CD14-positive monocyte (primary cell): ENCODE results near the gene DHRS12. TPM values are rescaled to one million over a fixed set of nuclear protein-coding genes. Genes with fewer than 3 reads are reported as not detected.

Experiments used
- DNase-seq, 3 donors: peaks; one replicate each; pipeline ENCODE4 v3.0.0-alpha.2; 2011 to 2022
- H2AFZ ChIP-seq: 2 replicates; pipeline ENCODE4 v1.6.0; 2012; ENCODE audit warnings: mild to moderate bottlenecking, low read depth, low read length, inconsistent platforms; ENCODE audit not compliant: insufficient read depth, poor library complexity, severe bottlenecking
- H3K27ac ChIP-seq, 2 donors: 1 replicate in 1 of 2; 2 replicates in 1 of 2; pipeline ENCODE4 v1.5.1; 2012 to 2013; ENCODE audit warnings: low read length in 2 of 2, control low read depth in 1 of 2, inconsistent platforms in 1 of 2, low read depth in 1 of 2, mild to moderate bottlenecking in 1 of 2
- H3K27me3 ChIP-seq, 2 donors: one replicate each; pipeline versions ENCODE4 v1.6.0 to v1.6.1; 2011 to 2013; ENCODE audit warnings: low read length in 2 of 2; ENCODE audit not compliant: control insufficient read depth in 2 of 2, insufficient read depth in 2 of 2
- H3K36me3 ChIP-seq, 2 donors: replicated peaks in 1 of 2; 1 replicate in 1 of 2; 2 replicates in 1 of 2; pipeline versions ENCODE4 v1.5.1 to v1.6.1; 2012 to 2013; ENCODE audit warnings: low read length in 2 of 2, control low read depth in 1 of 2, inconsistent platforms in 1 of 2, mild to moderate bottlenecking in 1 of 2; ENCODE audit not compliant: insufficient read depth in 2 of 2, control insufficient read depth in 1 of 2
- H3K4me1 ChIP-seq, 2 donors: 1 replicate in 1 of 2; 2 replicates in 1 of 2; pipeline versions ENCODE4 v1.5.1 to v1.6.1; 2012 to 2013; ENCODE audit warnings: low read length in 2 of 2, control low read depth in 1 of 2, inconsistent platforms in 1 of 2, mild to moderate bottlenecking in 1 of 2, moderate library complexity in 1 of 2; ENCODE audit not compliant: insufficient read depth in 2 of 2, control insufficient read depth in 1 of 2
- H3K4me2 ChIP-seq: replicated peaks from 2 replicates; pipeline ENCODE3; 2012; ENCODE audit warnings: low read length, moderate library complexity, mild to moderate bottlenecking; ENCODE audit not compliant: poor library complexity, severe bottlenecking; ENCODE audit errors: extremely low read depth
- H3K4me3 ChIP-seq, 3 experiments: fragments of 200-600 bp in 1 of 3; sonication (generic) in 1 of 3; replicated peaks in 1 of 3; 1 replicate in 2 of 3; 2 replicates in 1 of 3; pipeline ENCODE4 v1.5.1; 2011 to 2013; ENCODE audit warnings: low read length in 3 of 3, mild to moderate bottlenecking in 3 of 3, control low read depth in 2 of 3, low read depth in 2 of 3, inconsistent platforms in 1 of 3, moderate library complexity in 1 of 3
- H3K79me2 ChIP-seq: 2 replicates; pipeline ENCODE4 v1.6.0; 2012; ENCODE audit warnings: mild to moderate bottlenecking, control low read depth, inconsistent platforms, low read length, moderate library complexity; ENCODE audit not compliant: insufficient read depth
- H3K9ac ChIP-seq: 2 replicates; pipeline ENCODE4 v1.6.0; 2017; ENCODE audit warnings: low read length, mild to moderate bottlenecking; ENCODE audit not compliant: insufficient read depth, poor library complexity, severe bottlenecking
- H3K9me3 ChIP-seq, 2 donors: replicated peaks in 1 of 2; 1 replicate in 1 of 2; 2 replicates in 1 of 2; pipeline versions ENCODE4 v1.5.1 to v1.6.1; 2012 to 2013; ENCODE audit warnings: low read length in 2 of 2, control low read depth in 1 of 2; ENCODE audit not compliant: control insufficient read depth in 1 of 2, insufficient read depth in 1 of 2
- H4K20me1 ChIP-seq: 2 replicates; pipeline ENCODE4 v1.6.0; 2012; ENCODE audit warnings: mild to moderate bottlenecking, low read length, control low read depth, moderate library complexity; ENCODE audit not compliant: insufficient read depth
- H3K27ac Mint-ChIP-seq, 7 donors: one replicate each; pipeline ENCODE4 v1.8.0; 2020; ENCODE audit warnings: mild to moderate bottlenecking in 7 of 7, mixed read lengths in 7 of 7, moderate library complexity in 6 of 7, inconsistent platforms in 2 of 7
- H3K27me3 Mint-ChIP-seq, 3 donors: one replicate each; pipeline ENCODE4 v1.8.0; 2021 to 2022; ENCODE audit warnings: low read depth in 3 of 3, mild to moderate bottlenecking in 3 of 3, mixed read lengths in 3 of 3, moderate library complexity in 3 of 3, inconsistent platforms in 1 of 3
- H3K36me3 Mint-ChIP-seq, 2 donors: one replicate each; pipeline ENCODE4 v1.8.0; 2020; ENCODE audit warnings: mixed read lengths in 2 of 2, inconsistent platforms in 1 of 2, mild to moderate bottlenecking in 1 of 2
- H3K4me1 Mint-ChIP-seq: one replicate; pipeline ENCODE4 v1.8.0; 2020; ENCODE audit warnings: mild to moderate bottlenecking, mixed read lengths
- H3K4me3 Mint-ChIP-seq, 2 donors: one replicate each; pipeline ENCODE4 v1.8.0; 2020; ENCODE audit warnings: mild to moderate bottlenecking in 2 of 2, mixed read lengths in 2 of 2, moderate library complexity in 1 of 2
- H3K9me3 Mint-ChIP-seq, 7 donors: one replicate each; pipeline ENCODE4 v1.8.0; 2020 to 2022; ENCODE audit warnings: mixed read lengths in 7 of 7, mild to moderate bottlenecking in 6 of 7, moderate library complexity in 6 of 7, inconsistent platforms in 2 of 7
- WGBS: methylation state at CpG from one replicate; pipeline ENCODE4 v1.1.5; 2013; ENCODE audit warnings: missing lambda C conversion rate; ENCODE audit not compliant: insufficient coverage; 5-methylcytosine and 5-hydroxymethylcytosine counted together
- intact Hi-C, 2 donors: fragments of 100-400 bp; cut with micrococcal nuclease; formaldehyde crosslinking; loops; one replicate each; pipeline versions ENCODE4 v1.15.0 to v1.15.1; 2023
- polyA plus RNA-seq, 3 donors: library from polyadenylated mRNA; depleted of rRNA in 1 of 3; unstranded in 2 of 3; stranded (reverse) in 1 of 3; fragments of 300-500 nt in 2 of 3; fragments of >200 nt in 1 of 3; fragmentation: Illumina TruSeq in 2 of 3; gene quantifications; 1 replicate in 2 of 3; 2 replicates in 1 of 3; pipeline ENCODE4 v1.2.3, GENCODE V29; 2012 to 2021
- TF ChIP-seq, protein P1 (sequence below): fragments of 200-600 bp; IDR thresholded peaks from one replicate; pipeline ENCODE4 v1.8.0; 2022; ENCODE audit warnings: antibody characterized with exemption, mild to moderate bottlenecking

DHRS12 gene
- polyA plus RNA-seq, 3 donors = 7.6 to 20.2 (median 20.0) TPM

DNA sequence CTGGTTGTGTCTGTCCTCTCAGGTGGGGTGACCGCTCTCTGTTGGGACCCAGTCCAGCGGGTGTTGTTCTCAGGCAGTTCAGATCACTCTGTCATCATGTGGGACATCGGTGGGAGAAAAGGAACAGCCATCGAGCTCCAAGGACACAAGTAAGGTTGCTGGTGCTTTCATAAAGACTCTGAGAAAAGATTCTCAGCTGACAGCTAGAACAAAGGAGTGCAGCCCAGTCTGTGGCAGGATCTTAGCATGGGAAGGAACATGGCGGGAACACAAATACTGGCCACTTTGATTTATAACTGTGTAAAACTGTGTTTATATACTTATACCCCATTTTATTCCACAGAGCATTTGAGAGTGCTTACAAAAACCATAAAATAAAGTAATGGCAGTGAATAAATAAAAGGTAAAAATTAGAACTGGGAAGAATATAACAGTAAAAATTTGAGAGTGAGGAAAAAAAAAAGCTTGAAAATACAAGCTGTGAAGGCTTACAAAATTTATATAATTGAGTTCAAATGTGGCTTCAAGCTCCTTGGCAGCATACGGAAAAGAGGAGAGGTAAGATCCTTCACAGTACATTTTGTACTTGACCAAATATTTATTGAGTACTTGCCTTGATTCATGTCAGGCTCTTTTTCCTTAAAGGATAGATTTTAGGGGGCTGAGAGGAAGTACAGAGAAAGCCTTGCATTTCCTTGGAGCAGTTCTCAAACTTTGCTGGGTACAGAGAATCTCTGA is 64.8 kb downstream of the DHRS12 start:
- intact Hi-C loops = loop anchor here in 1 of 2 donors (10.0 kb wide), 1 partner anchor 154 kb away; the partner anchor contains the start of gene WDFY2
- H3K79me2 ChIP-seq = peaks cover 26% of the 10 kb centered on the region
- DNase-seq = no peak
- H3K4me1 ChIP-seq = no peaks in the 10 kb centered on the region
- peaks cover 0 to 3% (median 0%) of the 10 kb centered on the region in 7 donors for H3K9me3 Mint-ChIP-seq
- H2AFZ ChIP-seq = no peak overlapping the region
- H3K4me3 ChIP-seq = no peak overlapping the region
- no peaks in the 10 kb centered on the region for H3K27me3 Mint-ChIP-seq
- H3K9me3 ChIP-seq = no peaks in the 10 kb centered on the region
- H3K27ac ChIP-seq = peak overlapping the region in 1 of 2 donors; percentile 37
- no peak overlapping the region for H3K9ac ChIP-seq
- H3K36me3 Mint-ChIP-seq = peaks cover 83 to 89% of the 10 kb centered on the region in 2 donors
- H3K4me2 ChIP-seq = no peak overlapping the region
- TF ChIP-seq, protein P1, sequence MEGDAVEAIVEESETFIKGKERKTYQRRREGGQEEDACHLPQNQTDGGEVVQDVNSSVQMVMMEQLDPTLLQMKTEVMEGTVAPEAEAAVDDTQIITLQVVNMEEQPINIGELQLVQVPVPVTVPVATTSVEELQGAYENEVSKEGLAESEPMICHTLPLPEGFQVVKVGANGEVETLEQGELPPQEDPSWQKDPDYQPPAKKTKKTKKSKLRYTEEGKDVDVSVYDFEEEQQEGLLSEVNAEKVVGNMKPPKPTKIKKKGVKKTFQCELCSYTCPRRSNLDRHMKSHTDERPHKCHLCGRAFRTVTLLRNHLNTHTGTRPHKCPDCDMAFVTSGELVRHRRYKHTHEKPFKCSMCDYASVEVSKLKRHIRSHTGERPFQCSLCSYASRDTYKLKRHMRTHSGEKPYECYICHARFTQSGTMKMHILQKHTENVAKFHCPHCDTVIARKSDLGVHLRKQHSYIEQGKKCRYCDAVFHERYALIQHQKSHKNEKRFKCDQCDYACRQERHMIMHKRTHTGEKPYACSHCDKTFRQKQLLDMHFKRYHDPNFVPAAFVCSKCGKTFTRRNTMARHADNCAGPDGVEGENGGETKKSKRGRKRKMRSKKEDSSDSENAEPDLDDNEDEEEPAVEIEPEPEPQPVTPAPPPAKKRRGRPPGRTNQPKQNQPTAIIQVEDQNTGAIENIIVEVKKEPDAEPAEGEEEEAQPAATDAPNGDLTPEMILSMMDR = no peak
- no peaks in the 10 kb centered on the region for H3K4me1 Mint-ChIP-seq
- no peaks in the 10 kb centered on the region for H3K27me3 ChIP-seq
- H3K4me3 Mint-ChIP-seq = no peak overlapping the region
- H3K27ac Mint-ChIP-seq = peak overlapping the region in 6 of 7 donors; percentile 36 to 88 (median 62)
- WGBS = 100% methylated on average over 4 of the region's 6 CpGs
- peaks cover 23% of the 10 kb centered on the region for H4K20me1 ChIP-seq
- H3K36me3 ChIP-seq = peaks cover 69 to 95% of the 10 kb centered on the region in 2 donors

DNA sequence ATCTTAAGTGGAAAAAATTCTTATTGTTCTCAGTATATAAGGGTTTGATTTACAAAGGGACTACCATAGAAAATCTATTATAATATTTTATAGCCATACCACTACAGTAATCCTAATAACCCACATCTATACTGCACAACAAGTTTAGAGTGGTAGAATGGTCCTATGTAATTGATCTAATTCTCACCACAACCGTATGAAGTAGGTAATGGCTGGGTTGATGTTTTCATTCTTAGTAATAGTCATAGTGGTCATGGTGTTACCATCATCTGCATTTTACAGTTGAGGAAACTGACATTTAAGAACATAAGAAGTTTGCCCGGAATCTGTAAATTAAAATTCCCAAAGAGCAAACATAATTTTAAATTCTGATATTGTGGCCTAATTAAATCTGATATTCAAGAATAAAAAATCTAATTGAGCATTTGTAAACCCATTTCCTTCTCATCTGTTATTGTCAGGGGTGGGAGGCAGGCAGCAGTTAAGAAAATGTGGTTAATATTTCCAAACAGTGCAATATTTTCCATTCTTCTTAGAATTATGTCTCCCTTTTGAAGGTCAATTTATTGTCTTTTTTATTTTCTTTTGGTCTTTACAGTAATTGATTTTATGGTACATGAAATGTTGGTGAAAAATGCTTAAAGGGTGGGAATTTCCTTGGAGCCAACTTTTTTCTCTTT is 65.6 kb downstream of the DHRS12 start:
- TF ChIP-seq, protein P1 = no peak
- Mint-ChIP-seq H3K4me1 (peaks cover 7% of the 10 kb centered on the region), H3K36me3 (peaks cover 75 to 86% of the 10 kb centered on the region in 2 donors), H3K9me3 (peaks cover 0 to 3% (median 0%) of the 10 kb centered on the region in 7 donors), H3K4me3 (no peak overlapping the region), H3K27me3 (no peaks in the 10 kb centered on the region), H3K27ac (peak overlapping the region in 2 of 7 donors; percentile 51 to 88)
- no peak for DNase-seq
- Histone ChIP-seq H3K9ac (no peak overlapping the region), H3K4me1 (peaks cover 7% of the 10 kb centered on the region in 2 donors), H3K79me2 (peaks cover 20% of the 10 kb centered on the region), H3K27me3 (no peaks in the 10 kb centered on the region), H3K36me3 (peaks cover 61 to 93% of the 10 kb centered on the region in 2 donors), H4K20me1 (peaks cover 29% of the 10 kb centered on the region), H3K9me3 (no peaks in the 10 kb centered on the region), H3K4me2 (no peak overlapping the region), H2AFZ (no peak overlapping the region), H3K27ac (peak overlapping the region in 1 of 2 donors; percentile 18), H3K4me3 (no peak overlapping the region)
- intact Hi-C loops = loop anchor here in 1 of 2 donors (10.0 kb wide), 1 partner anchor 154 kb away; the partner anchor contains the start of gene WDFY2
- WGBS = no CpG with 5 or more reads among the region's 2 CpGs
